IMR-90 (cell line): ENCODE data around the gene KIDINS220. TPM values are rescaled to one million over a fixed set of nuclear protein-coding genes. Genes with fewer than 3 reads are reported as not detected.

Experiments
- ATAC-seq: fragments of 200-7000 bp; cut with Tn5 transposase; 2 replicates; pipeline ENCODE4 v1.9.1; 2020; ENCODE audit warnings: low read depth, mild to moderate bottlenecking, moderate library complexity
- BruUV-seq: library from RNA; stranded (reverse); fragments of 400-500 nt; replicated peaks from 2 replicates; lab custom pipeline; 2021; lab: Mats Ljungman, UMichigan
- CTCF ChIA-PET: fragments of 300-600 bp; formaldehyde crosslinking; extraction: SDS; loops from one replicate; lab custom pipeline; 2021; ENCODE audit warnings: antibody characterized with exemption; lab: Yijun Ruan, JAX
- POLR2A ChIA-PET: fragments of 300-600 bp; sonication (Branson Sonifier 250); formaldehyde crosslinking; loops from one replicate; lab custom pipeline; 2022; ENCODE audit warnings: antibody characterized with exemption; ENCODE audit not compliant: unreplicated experiment; lab: Charles Lee
- DNase-seq: peaks from one replicate; pipeline ENCODE4 v3.0.0; 2013
- H2AFZ ChIP-seq: replicated peaks from 2 replicates; pipeline ENCODE3; 2013; ENCODE audit warnings: low read length, mild to moderate bottlenecking; ENCODE audit not compliant: poor library complexity
- H2AK5ac ChIP-seq: 2 replicates; pipeline ENCODE4 v1.6.1; 2013; ENCODE audit warnings: low read depth, low read length, inconsistent platforms
- H2AK9ac ChIP-seq: replicated peaks from 2 replicates; pipeline ENCODE3; 2013; ENCODE audit warnings: mild to moderate bottlenecking, low read depth, low read length, moderate library complexity; ENCODE audit not compliant: poor library complexity
- H2BK120ac ChIP-seq: 2 replicates; pipeline ENCODE4 v1.6.1; 2013; ENCODE audit warnings: low read depth, low read length, inconsistent platforms
- H2BK15ac ChIP-seq: 3 replicates; pipeline ENCODE4 v1.6.1; 2013; ENCODE audit warnings: low read depth, low read length, inconsistent platforms
- H2BK20ac ChIP-seq: 2 replicates; pipeline ENCODE4 v1.6.1; 2013; ENCODE audit warnings: low read depth, mild to moderate bottlenecking, inconsistent platforms, low read length, moderate library complexity
- H2BK5ac ChIP-seq: 2 replicates; pipeline ENCODE4 v1.6.1; 2013; ENCODE audit warnings: mild to moderate bottlenecking, low read depth, low read length, inconsistent platforms; ENCODE audit not compliant: poor library complexity, severe bottlenecking
- H3K14ac ChIP-seq: replicated peaks from 2 replicates; pipeline ENCODE4 v1.6.1; 2013; ENCODE audit warnings: low read depth, low read length, inconsistent platforms
- H3K18ac ChIP-seq: 2 replicates; pipeline ENCODE4 v1.6.1; 2013; ENCODE audit warnings: low read depth, low read length, control low read depth
- H3K23ac ChIP-seq: 2 replicates; pipeline ENCODE4 v1.6.1; 2013; ENCODE audit warnings: low read depth, low read length, inconsistent platforms
- H3K27ac ChIP-seq: 2 replicates; pipeline ENCODE4 v1.5.1; 2013; ENCODE audit warnings: mild to moderate bottlenecking, control low read depth, low read length; ENCODE audit not compliant: insufficient read depth
- H3K27me3 ChIP-seq: 2 replicates; pipeline ENCODE4 v1.6.1; 2013; ENCODE audit warnings: low read length; ENCODE audit not compliant: control insufficient read depth, insufficient read depth
- H3K36me3 ChIP-seq: 2 replicates; pipeline ENCODE4 v1.6.1; 2013; ENCODE audit warnings: low read length, mixed read lengths; ENCODE audit not compliant: control insufficient read depth, insufficient read depth
- H3K4ac ChIP-seq: 2 replicates; pipeline ENCODE4 v1.6.1; 2013; ENCODE audit warnings: low read depth, low read length, inconsistent platforms
- H3K4me1 ChIP-seq: 2 replicates; pipeline ENCODE4 v1.6.1; 2013; ENCODE audit warnings: low read length, mixed read lengths; ENCODE audit not compliant: control insufficient read depth, insufficient read depth
- H3K4me2 ChIP-seq: 2 replicates; pipeline ENCODE4 v1.6.1; 2013; ENCODE audit warnings: low read depth, mild to moderate bottlenecking, control low read depth, low read length, moderate library complexity
- H3K4me3 ChIP-seq: 2 replicates; pipeline ENCODE4 v1.5.1; 2013; ENCODE audit warnings: low read depth, mild to moderate bottlenecking, control low read depth, low read length, moderate library complexity; ENCODE audit not compliant: insufficient read depth
- H3K56ac ChIP-seq: 2 replicates; pipeline ENCODE4 v1.6.1; 2013; ENCODE audit warnings: low read length, inconsistent platforms; ENCODE audit not compliant: insufficient read depth; ENCODE audit errors: extremely low read depth
- H3K79me1 ChIP-seq, 2 experiments: 2 replicates each; pipeline ENCODE4 v1.6.1; 2013; ENCODE audit warnings: low read length in 2 of 2, inconsistent platforms in 1 of 2, low read depth in 1 of 2
- H3K9ac ChIP-seq: 2 replicates; pipeline ENCODE4 v1.6.1; 2013; ENCODE audit warnings: low read depth, low read length, control low read depth
- H3K9me1 ChIP-seq: 2 replicates; pipeline ENCODE4 v1.6.1; 2013; ENCODE audit warnings: low read length, inconsistent platforms; ENCODE audit not compliant: insufficient read depth
- H3K9me3 ChIP-seq: 2 replicates; pipeline ENCODE4 v1.6.1; 2013; ENCODE audit warnings: low read length; ENCODE audit not compliant: control insufficient read depth, insufficient read depth
- H4K20me1 ChIP-seq: 2 replicates; pipeline ENCODE4 v1.6.1; 2013; ENCODE audit warnings: low read length, inconsistent platforms; ENCODE audit not compliant: insufficient read depth
- H4K5ac ChIP-seq: 2 replicates; pipeline ENCODE4 v1.6.1; 2013; ENCODE audit warnings: mild to moderate bottlenecking, low read depth, low read length, control low read depth
- H4K8ac ChIP-seq, 2 experiments: 2 replicates each; pipeline ENCODE4 v1.6.1; 2013; ENCODE audit warnings: low read depth in 2 of 2, low read length in 2 of 2, control low read depth in 1 of 2, inconsistent platforms in 1 of 2
- H4K91ac ChIP-seq: 2 replicates; pipeline ENCODE4 v1.6.1; 2013; ENCODE audit warnings: low read depth, low read length, inconsistent platforms; ENCODE audit not compliant: insufficient read depth
- BHLHE40 ChIP-seq: fragments of 150-350 bp; IDR thresholded peaks from 2 replicates; pipeline ENCODE4 v1.6.1; 2016; ENCODE audit warnings: mild to moderate bottlenecking, low read depth, low read length
- CEBPB ChIP-seq: IDR thresholded peaks from 2 replicates; pipeline ENCODE4 v1.6.1; 2012; ENCODE audit warnings: low read depth, low read length, improper control_type of control experiment
- CHD1 ChIP-seq: IDR thresholded peaks from 2 replicates; pipeline ENCODE4 v1.6.1; 2012; ENCODE audit warnings: low read depth, low read length, improper control_type of control experiment
- FOS ChIP-seq: fragments of 150-350 bp; IDR thresholded peaks from 2 replicates; pipeline ENCODE4 v1.6.1; 2016; ENCODE audit warnings: low read depth, low read length
- MAZ ChIP-seq: IDR thresholded peaks from 2 replicates; pipeline ENCODE4 v1.6.1; 2012; ENCODE audit warnings: low read depth, mild to moderate bottlenecking, low read length, improper control_type of control experiment, moderate library complexity, borderline replicate concordance
- MXI1 ChIP-seq: IDR thresholded peaks from 2 replicates; pipeline ENCODE4 v1.6.1; 2012; ENCODE audit warnings: low read depth, mild to moderate bottlenecking, low read length, moderate library complexity, borderline replicate concordance
- NFE2L2 ChIP-seq: fragments of 150-350 bp; IDR thresholded peaks from 2 replicates; pipeline ENCODE4 v1.6.1; 2016; ENCODE audit warnings: low read depth, mild to moderate bottlenecking, low read length
- POLR2A ChIP-seq: IDR thresholded peaks from 2 replicates; pipeline ENCODE4 v1.6.1; 2012; ENCODE audit warnings: mild to moderate bottlenecking, low read depth, low read length
- RAD21 ChIP-seq: IDR thresholded peaks from 2 replicates; pipeline ENCODE4 v1.6.1; 2012; ENCODE audit warnings: low read length, improper control_type of control experiment
- RCOR1 ChIP-seq: IDR thresholded peaks from 2 replicates; pipeline ENCODE4 v1.6.1; 2012; ENCODE audit warnings: mild to moderate bottlenecking, low read length, improper control_type of control experiment; ENCODE audit not compliant: insufficient replicate concordance
- RFX5 ChIP-seq: IDR thresholded peaks from 2 replicates; pipeline ENCODE4 v1.8.0; 2012; ENCODE audit warnings: low read depth, mild to moderate bottlenecking, low read length, moderate library complexity
- SMC3 ChIP-seq: fragments of 150-350 bp; IDR thresholded peaks from 2 replicates; pipeline ENCODE4 v1.6.1; 2016; ENCODE audit warnings: low read depth, mild to moderate bottlenecking, antibody characterized with exemption, low read length, moderate library complexity
- WGBS, 2 experiments: methylation state at CpG; one replicate each; pipeline versions ENCODE4 v1.1.5 to v1.1.7; 2013; ENCODE audit warnings: missing lambda C conversion rate in 2 of 2; ENCODE audit not compliant: insufficient read length in 1 of 2; ENCODE audit errors: extremely low coverage in 2 of 2; 5-methylcytosine and 5-hydroxymethylcytosine counted together
- dilution Hi-C: fragments of 300-500 bp; cut with HindIII; formaldehyde crosslinking; loops from one replicate; pipeline ENCODE4 v1.14.3; 2018; ENCODE audit warnings: low sequenced_read_pairs; ENCODE audit not compliant: unreplicated experiment
- in situ Hi-C: fragments of 300-500 bp; cut with MboI; formaldehyde crosslinking; loops from 3 replicates; pipeline ENCODE4 v1.14.3; 2019; ENCODE audit warnings: low sequenced_read_pairs, inconsistent platforms, mixed read lengths
- intact Hi-C: fragments of 100-400 bp; cut with micrococcal nuclease; formaldehyde crosslinking; loops from 2 replicates; pipeline ENCODE4 v1.10.0; 2022
- polyA plus RNA-seq, 3 experiments: library from polyadenylated mRNA; depleted of rRNA; stranded (reverse); fragments of >200 nt; gene quantifications; 2 replicates each; pipeline ENCODE4 v1.2.3, GENCODE V29; 2012; ENCODE audit warnings: low replicate concordance in 1 of 3
- total RNA-seq: library from RNA; depleted of rRNA; stranded (reverse); fragments of >200 nt; gene quantifications from 2 replicates; pipeline ENCODE4 v1.2.3, GENCODE V29; 2012
- TF ChIP-seq, protein P1 (sequence below): conservative IDR thresholded peaks from 2 replicates; pipeline ENCODE4 v1.5.1; 2012; ENCODE audit warnings: mild to moderate bottlenecking, low read depth, low read length, improper control_type of control experiment
- TF ChIP-seq, protein P2 (sequence below): fragments of 150-350 bp; IDR thresholded peaks from 2 replicates; pipeline ENCODE4 v1.6.1; 2017; ENCODE audit warnings: mild to moderate bottlenecking, antibody characterized with exemption, low read length, low read depth
- TF ChIP-seq, protein P3 (sequence below): fragments of 150-350 bp; IDR thresholded peaks from 2 replicates; pipeline ENCODE4 v1.6.1; 2016; ENCODE audit warnings: low read depth, mild to moderate bottlenecking, low read length, moderate library complexity, borderline replicate concordance

Gene KIDINS220
- total and polyA plus RNA-seq, 2 of the 4 experiments (the other 2 are of a cell fraction): 23.1 to 63.4 TPM

DNA sequence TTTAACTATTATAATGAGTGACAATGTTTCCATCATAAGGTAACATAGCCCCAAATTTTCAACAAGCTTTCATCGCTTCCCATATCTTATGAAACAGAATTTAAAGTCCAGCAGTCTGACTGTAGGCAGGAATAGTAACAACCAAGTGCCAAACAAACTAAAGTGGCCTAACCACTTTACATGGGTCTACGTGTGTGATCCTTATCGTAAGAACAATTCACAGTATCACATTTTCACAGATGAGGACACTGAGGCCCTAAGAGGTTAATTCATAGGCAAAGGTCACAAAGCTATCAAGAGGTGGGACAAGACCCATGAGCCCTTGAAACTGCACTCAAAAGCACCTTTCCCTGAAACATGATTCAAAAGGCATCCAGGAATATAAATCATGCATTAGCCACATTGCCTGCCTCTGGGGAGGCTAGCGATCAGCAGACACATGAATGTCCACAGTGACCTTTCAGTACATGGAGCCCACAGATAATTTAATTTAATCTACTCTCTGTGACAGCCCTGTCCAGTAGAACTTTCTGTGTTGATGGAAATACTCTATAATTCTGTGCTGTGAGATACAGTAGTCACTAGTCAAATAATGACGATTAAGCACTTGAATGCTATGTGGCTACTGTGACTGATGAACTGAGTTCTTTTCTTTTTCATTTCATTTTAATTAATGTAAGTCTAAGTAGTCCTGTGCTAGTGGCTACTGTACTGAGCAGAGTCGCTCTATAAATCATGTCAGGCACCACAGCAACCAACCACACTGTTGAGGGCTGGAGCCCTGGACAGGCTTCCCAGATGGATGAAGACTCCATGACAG, 30.3 kb downstream of the KIDINS220 start:
- no peak overlapping the region for H2BK15ac ChIP-seq
- no peak for ATAC-seq
- no peak overlapping the region for H2AK9ac ChIP-seq
- no peak overlapping the region for H3K14ac ChIP-seq
- no peaks in the 10 kb centered on the region for H4K20me1 ChIP-seq
- H2AFZ ChIP-seq: no peak overlapping the region
- no peak for DNase-seq
- no peak overlapping the region for H2BK5ac ChIP-seq
- no peak overlapping the region for H4K8ac ChIP-seq
- H3K9me3 ChIP-seq: no peaks in the 10 kb centered on the region
- no peak overlapping the region for H2AK5ac ChIP-seq
- no peak overlapping the region for H4K91ac ChIP-seq
- no TSS peak for BruUV-seq
- no peak overlapping the region for H3K56ac ChIP-seq
- H4K5ac ChIP-seq: no peak overlapping the region
- no peak overlapping the region for H3K27ac ChIP-seq
- peaks cover 12% of the 10 kb centered on the region for H3K9me1 ChIP-seq
- no peak overlapping the region for H2BK120ac ChIP-seq
- H3K4ac ChIP-seq: no peak overlapping the region
- H3K79me1 ChIP-seq: peaks cover 17 to 33% of the 10 kb centered on the region in 2 experiments; a peak in 3 of 4 replicates
- H3K27me3 ChIP-seq: no peaks in the 10 kb centered on the region
- no peak overlapping the region for H3K18ac ChIP-seq
- in situ Hi-C loops (no loop called here), dilution Hi-C loops (no loop called here), intact Hi-C loops (no loop called here)
- no peak overlapping the region for H3K23ac ChIP-seq
- H3K4me2 ChIP-seq: no peak overlapping the region
- H2BK20ac ChIP-seq: no peak overlapping the region
- H3K9ac ChIP-seq: no peak overlapping the region
- ChIA-PET CTCF (no interaction called here), POLR2A (no interaction called here)
- no CpG with 5 or more reads among the region's 6 CpGs for WGBS, 2 experiments
- H3K36me3 ChIP-seq: peaks cover 24% of the 10 kb centered on the region
- H3K4me3 ChIP-seq: no peak overlapping the region
- 0 out of 2 replicates have a peak, but pooled peaks cover 2% of the 10 kb centered on the region for H3K4me1 ChIP-seq
- TF ChIP-seq RAD21 (no peak), RCOR1 (no peak), MXI1 (no peak), CEBPB (no peak), POLR2A (no peak), FOS (no peak), MAZ (no peak), CHD1 (no peak), BHLHE40 (no peak), RFX5 (no peak), NFE2L2 (no peak), SMC3 (no peak)
- TF ChIP-seq, protein P1, sequence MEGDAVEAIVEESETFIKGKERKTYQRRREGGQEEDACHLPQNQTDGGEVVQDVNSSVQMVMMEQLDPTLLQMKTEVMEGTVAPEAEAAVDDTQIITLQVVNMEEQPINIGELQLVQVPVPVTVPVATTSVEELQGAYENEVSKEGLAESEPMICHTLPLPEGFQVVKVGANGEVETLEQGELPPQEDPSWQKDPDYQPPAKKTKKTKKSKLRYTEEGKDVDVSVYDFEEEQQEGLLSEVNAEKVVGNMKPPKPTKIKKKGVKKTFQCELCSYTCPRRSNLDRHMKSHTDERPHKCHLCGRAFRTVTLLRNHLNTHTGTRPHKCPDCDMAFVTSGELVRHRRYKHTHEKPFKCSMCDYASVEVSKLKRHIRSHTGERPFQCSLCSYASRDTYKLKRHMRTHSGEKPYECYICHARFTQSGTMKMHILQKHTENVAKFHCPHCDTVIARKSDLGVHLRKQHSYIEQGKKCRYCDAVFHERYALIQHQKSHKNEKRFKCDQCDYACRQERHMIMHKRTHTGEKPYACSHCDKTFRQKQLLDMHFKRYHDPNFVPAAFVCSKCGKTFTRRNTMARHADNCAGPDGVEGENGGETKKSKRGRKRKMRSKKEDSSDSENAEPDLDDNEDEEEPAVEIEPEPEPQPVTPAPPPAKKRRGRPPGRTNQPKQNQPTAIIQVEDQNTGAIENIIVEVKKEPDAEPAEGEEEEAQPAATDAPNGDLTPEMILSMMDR: no peak
- TF ChIP-seq, protein P2, sequence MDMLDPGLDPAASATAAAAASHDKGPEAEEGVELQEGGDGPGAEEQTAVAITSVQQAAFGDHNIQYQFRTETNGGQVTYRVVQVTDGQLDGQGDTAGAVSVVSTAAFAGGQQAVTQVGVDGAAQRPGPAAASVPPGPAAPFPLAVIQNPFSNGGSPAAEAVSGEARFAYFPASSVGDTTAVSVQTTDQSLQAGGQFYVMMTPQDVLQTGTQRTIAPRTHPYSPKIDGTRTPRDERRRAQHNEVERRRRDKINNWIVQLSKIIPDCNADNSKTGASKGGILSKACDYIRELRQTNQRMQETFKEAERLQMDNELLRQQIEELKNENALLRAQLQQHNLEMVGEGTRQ: no peak
- TF ChIP-seq, protein P3, sequence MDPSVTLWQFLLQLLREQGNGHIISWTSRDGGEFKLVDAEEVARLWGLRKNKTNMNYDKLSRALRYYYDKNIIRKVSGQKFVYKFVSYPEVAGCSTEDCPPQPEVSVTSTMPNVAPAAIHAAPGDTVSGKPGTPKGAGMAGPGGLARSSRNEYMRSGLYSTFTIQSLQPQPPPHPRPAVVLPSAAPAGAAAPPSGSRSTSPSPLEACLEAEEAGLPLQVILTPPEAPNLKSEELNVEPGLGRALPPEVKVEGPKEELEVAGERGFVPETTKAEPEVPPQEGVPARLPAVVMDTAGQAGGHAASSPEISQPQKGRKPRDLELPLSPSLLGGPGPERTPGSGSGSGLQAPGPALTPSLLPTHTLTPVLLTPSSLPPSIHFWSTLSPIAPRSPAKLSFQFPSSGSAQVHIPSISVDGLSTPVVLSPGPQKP: no peak
